B cell (primary cell): ENCODE measurements around the gene LRP1. TPM values are rescaled to one million over a fixed set of nuclear protein-coding genes. Genes with fewer than 3 reads are reported as not detected.

ENCODE experiments used
- ATAC-seq: fragments of 200-7000 bp; cut with Tn5 transposase; one replicate; pipeline ENCODE4 v1.10.0; 2021; ENCODE audit warnings: low read depth, mild to moderate bottlenecking, moderate number of reproducible peaks, moderate library complexity
- CTCF ChIA-PET: fragments of 350-600 bp; sonication (Branson Sonifier 250); formaldehyde crosslinking; loops from one replicate; lab custom pipeline; 2021; ENCODE audit warnings: antibody characterized with exemption, inconsistent platforms; lab: Charles Lee
- POLR2A ChIA-PET: fragments of 350-600 bp; sonication (Branson Sonifier 250); formaldehyde crosslinking; loops from one replicate; lab custom pipeline; 2021; ENCODE audit warnings: antibody characterized with exemption; lab: Charles Lee
- DNase-seq: peaks from one replicate; pipeline ENCODE4 v3.0.0; 2013
- H2AFZ ChIP-seq: 2 replicates; pipeline ENCODE4 v1.6.1; 2012; ENCODE audit warnings: mild to moderate bottlenecking, low read depth, low read length; ENCODE audit not compliant: insufficient read depth, poor library complexity, severe bottlenecking
- H3K27ac ChIP-seq, 2 donors: 1 replicate in 1 of 2; 2 replicates in 1 of 2; pipeline ENCODE4 v1.5.1; 2012 to 2013; ENCODE audit warnings: low read length in 2 of 2, mild to moderate bottlenecking in 2 of 2, moderate library complexity in 1 of 2
- H3K27me3 ChIP-seq, 4 experiments: fragments of 200-600 bp in 1 of 4; sonication (generic) in 1 of 4; replicated peaks in 1 of 4; 1 replicate in 2 of 4; 2 replicates in 2 of 4; pipeline versions ENCODE4 v1.6.1 to v1.7.0; 2013 to 2016; ENCODE audit warnings: low read length in 3 of 4, mild to moderate bottlenecking in 2 of 4, mixed read lengths in 1 of 4, moderate library complexity in 1 of 4; ENCODE audit not compliant: insufficient read depth in 4 of 4, control insufficient read depth in 3 of 4; ENCODE audit errors: control extremely low read depth in 1 of 4
- H3K36me3 ChIP-seq, 2 experiments: replicated peaks in 1 of 2; 1 replicate in 1 of 2; 2 replicates in 1 of 2; pipeline versions ENCODE4 v1.6.1 to v1.7.1; 2013; ENCODE audit warnings: low read length in 1 of 2; ENCODE audit not compliant: insufficient read depth in 2 of 2, control insufficient read depth in 1 of 2; ENCODE audit errors: control extremely low read depth in 1 of 2, extremely low read depth in 1 of 2
- H3K4me1 ChIP-seq, 2 donors: fragments of 200-600 bp in 1 of 2; sonication (generic) in 1 of 2; 1 replicate in 1 of 2; 2 replicates in 1 of 2; pipeline versions ENCODE4 v1.5.1 to v1.6.1; 2013 to 2017; ENCODE audit warnings: low read length in 2 of 2; ENCODE audit not compliant: control insufficient read depth in 2 of 2, insufficient read depth in 2 of 2
- H3K4me2 ChIP-seq: replicated peaks from 2 replicates; pipeline ENCODE3; 2012; ENCODE audit warnings: mild to moderate bottlenecking, low read depth, low read length; ENCODE audit not compliant: poor library complexity, severe bottlenecking
- H3K4me3 ChIP-seq, 5 experiments: fragments of 200-600 bp in 1 of 5; sonication (generic) in 1 of 5; 1 replicate in 3 of 5; 2 replicates in 2 of 5; pipeline versions ENCODE4 v1.5.1 to v1.7.0; 2011 to 2016; ENCODE audit warnings: low read length in 4 of 5, mild to moderate bottlenecking in 4 of 5, low read depth in 2 of 5, control low read depth in 1 of 5, moderate library complexity in 1 of 5; ENCODE audit not compliant: insufficient read depth in 1 of 5; ENCODE audit errors: control extremely low read depth in 1 of 5, extremely low read depth in 1 of 5
- H3K79me2 ChIP-seq: fragments of 200-600 bp; sonication (generic); one replicate; pipeline ENCODE4 v1.6.0; 2016; ENCODE audit warnings: low read length; ENCODE audit not compliant: control insufficient read depth, insufficient read depth
- H3K9ac ChIP-seq: fragments of 200-600 bp; sonication (generic); 2 replicates; pipeline ENCODE4 v1.6.1; 2017; ENCODE audit warnings: mild to moderate bottlenecking, low read length, moderate library complexity
- H3K9me3 ChIP-seq, 3 donors: one replicate each; pipeline versions ENCODE4 v1.6.1 to v1.7.1; 2013; ENCODE audit warnings: low read length in 2 of 3; ENCODE audit not compliant: control insufficient read depth in 2 of 3, insufficient read depth in 1 of 3; ENCODE audit errors: control extremely low read depth in 1 of 3
- H4K20me1 ChIP-seq: 2 replicates; pipeline ENCODE4 v1.6.0; 2012; ENCODE audit warnings: mild to moderate bottlenecking, low read length; ENCODE audit not compliant: insufficient read depth, control insufficient read depth, poor library complexity, severe bottlenecking
- H3K27ac Mint-ChIP-seq: one replicate; pipeline ENCODE4 v1.8.0; 2021; ENCODE audit warnings: mixed read lengths
- H3K27me3 Mint-ChIP-seq: one replicate; pipeline ENCODE4 v1.8.0; 2021; ENCODE audit warnings: mixed read lengths
- H3K4me1 Mint-ChIP-seq: one replicate; pipeline ENCODE4 v1.8.0; 2021; ENCODE audit warnings: mixed read lengths
- H3K4me3 Mint-ChIP-seq: one replicate; pipeline ENCODE4 v1.8.0; 2021; ENCODE audit warnings: mixed read lengths
- H3K9me3 Mint-ChIP-seq: one replicate; pipeline ENCODE4 v1.8.0; 2022; ENCODE audit warnings: mixed read lengths; ENCODE audit not compliant: insufficient read depth
- EZH2 ChIP-seq: IDR thresholded peaks from 2 replicates; pipeline ENCODE4 v1.6.1; 2012; ENCODE audit warnings: borderline replicate concordance, low read depth, mild to moderate bottlenecking, moderate library complexity, low read length; ENCODE audit not compliant: insufficient read depth, poor library complexity, severe bottlenecking
- WGBS: methylation state at CpG from one replicate; pipeline ENCODE4 v1.1.5; 2013; ENCODE audit warnings: missing lambda C conversion rate; ENCODE audit not compliant: insufficient coverage; 5-methylcytosine and 5-hydroxymethylcytosine counted together
- intact Hi-C: fragments of 100-400 bp; cut with micrococcal nuclease; formaldehyde crosslinking; loops from one replicate; pipeline ENCODE4 v1.10.0; 2022
- polyA plus RNA-seq: library from polyadenylated mRNA; depleted of rRNA; stranded (reverse); fragments of >200 nt; gene quantifications from 2 replicates; pipeline ENCODE4 v1.2.3, GENCODE V29; 2012
- total RNA-seq, 2 donors: library from RNA; stranded (reverse); fragments of 120-200 nt in 1 of 2; gene quantifications; 1 replicate in 1 of 2; 2 replicates in 1 of 2; pipeline versions ENCODE4 v1.2.3 to v1.2.4, GENCODE V29; 2013 to 2022
- TF ChIP-seq, protein P1 (sequence below): fragments of 200-600 bp; IDR thresholded peaks from one replicate; pipeline ENCODE4 v1.8.0; 2022; ENCODE audit warnings: antibody characterized with exemption, mild to moderate bottlenecking

The LRP1 gene
- total and polyA plus RNA-seq, 2 donors (not counting 1 experiment from before 2014, with no cell fraction given), result 2.0 to 4.1 TPM

DNA sequence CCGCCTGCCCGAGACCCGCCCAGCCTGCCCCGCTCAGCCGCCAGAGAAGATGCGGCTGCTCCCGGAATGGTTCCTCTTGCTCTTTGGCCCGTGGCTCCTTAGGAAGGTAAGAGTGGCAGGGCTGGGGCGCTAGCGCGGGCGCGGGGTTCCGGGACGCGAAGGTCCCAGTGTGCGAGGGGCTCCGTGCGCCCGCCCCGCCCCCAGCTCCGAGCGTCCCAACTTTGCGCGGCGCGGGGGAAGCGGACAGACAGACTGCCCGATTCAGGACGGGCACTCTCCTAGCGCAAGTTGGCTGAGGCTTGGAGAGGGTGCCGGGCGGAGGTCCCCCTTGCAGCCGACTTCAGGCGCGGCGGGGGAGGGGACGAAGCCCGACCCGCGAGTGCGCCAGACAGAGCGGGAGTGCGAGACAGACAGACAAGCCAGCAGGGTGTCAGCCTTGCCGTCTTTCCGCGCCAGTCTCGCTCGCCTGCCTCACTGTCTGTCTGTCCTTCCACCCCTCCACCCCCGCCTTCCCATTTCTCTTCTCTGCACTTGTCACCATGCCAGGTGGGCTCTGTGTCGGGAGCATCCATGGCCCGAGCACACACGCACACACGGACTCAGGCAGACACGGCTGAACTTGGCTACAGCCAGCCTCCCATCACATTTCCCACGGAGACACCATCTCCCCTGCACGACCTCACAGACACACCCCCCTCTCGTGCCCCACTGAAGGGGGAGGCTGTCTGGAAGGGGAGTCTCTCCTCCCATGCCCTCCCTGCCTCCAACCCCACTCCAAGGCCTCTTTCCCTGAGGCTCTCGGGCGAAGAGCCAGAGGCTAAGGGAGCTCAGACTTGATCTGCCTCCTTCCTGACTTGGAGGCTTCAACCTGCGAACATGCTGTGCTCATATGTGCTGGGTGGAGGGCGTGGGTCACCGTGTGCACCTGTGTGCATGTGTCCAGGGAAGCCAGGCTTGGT lies 88.9 kb downstream of the LRP1 start:
- peak overlapping the region; percentile 94 for H3K4me2 ChIP-seq
- DNase-seq, result peak; percentile 67
- peaks cover 0 to 90% (median 46%) of the 10 kb centered on the region in 4 experiments for H3K27me3 ChIP-seq
- ChIA-PET CTCF (interaction anchor here (8.8 kb wide), 1 partner anchor 19 kb away, joined by 838 read pairs; the partner anchor contains the start of genes SHMT2 and STAC3), POLR2A (interaction anchor here (3.3 to 5.6 kb wide), 2 partner anchors 11 to 23 kb away, joined by 28 to 110 read pairs; partner anchors contain the start of gene SHMT2)
- intact Hi-C loops, result loop anchor here (1.0 kb wide), 2 partner anchors 8 to 12 kb away; partner anchors contain the start of gene SHMT2
- peak overlapping the region in 4 of 5 experiments; percentile 44 to 59 (median 54) for H3K4me3 ChIP-seq
- peaks cover 20% of the 10 kb centered on the region for H4K20me1 ChIP-seq
- TF ChIP-seq, protein P1, sequence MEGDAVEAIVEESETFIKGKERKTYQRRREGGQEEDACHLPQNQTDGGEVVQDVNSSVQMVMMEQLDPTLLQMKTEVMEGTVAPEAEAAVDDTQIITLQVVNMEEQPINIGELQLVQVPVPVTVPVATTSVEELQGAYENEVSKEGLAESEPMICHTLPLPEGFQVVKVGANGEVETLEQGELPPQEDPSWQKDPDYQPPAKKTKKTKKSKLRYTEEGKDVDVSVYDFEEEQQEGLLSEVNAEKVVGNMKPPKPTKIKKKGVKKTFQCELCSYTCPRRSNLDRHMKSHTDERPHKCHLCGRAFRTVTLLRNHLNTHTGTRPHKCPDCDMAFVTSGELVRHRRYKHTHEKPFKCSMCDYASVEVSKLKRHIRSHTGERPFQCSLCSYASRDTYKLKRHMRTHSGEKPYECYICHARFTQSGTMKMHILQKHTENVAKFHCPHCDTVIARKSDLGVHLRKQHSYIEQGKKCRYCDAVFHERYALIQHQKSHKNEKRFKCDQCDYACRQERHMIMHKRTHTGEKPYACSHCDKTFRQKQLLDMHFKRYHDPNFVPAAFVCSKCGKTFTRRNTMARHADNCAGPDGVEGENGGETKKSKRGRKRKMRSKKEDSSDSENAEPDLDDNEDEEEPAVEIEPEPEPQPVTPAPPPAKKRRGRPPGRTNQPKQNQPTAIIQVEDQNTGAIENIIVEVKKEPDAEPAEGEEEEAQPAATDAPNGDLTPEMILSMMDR, result no peak
- TF ChIP-seq EZH2, result no peak
- no peaks in the 10 kb centered on the region for H3K36me3 ChIP-seq
- H3K9me3 ChIP-seq, result peaks cover 0 to 23% (median 0%) of the 10 kb centered on the region in 3 donors
- peaks cover 74 to 76% of the 10 kb centered on the region in 2 donors for H3K4me1 ChIP-seq
- 4% methylated on average over 60 of the region's 63 CpGs for WGBS
- H3K9ac ChIP-seq, result peak overlapping the region; percentile 67
- peak overlapping the region; percentile 32 for H2AFZ ChIP-seq
- no peaks in the 10 kb centered on the region for H3K79me2 ChIP-seq
- Mint-ChIP-seq H3K9me3 (no peaks in the 10 kb centered on the region), H3K27ac (peak overlapping the region; percentile 82), H3K4me3 (peak overlapping the region; percentile 88), H3K4me1 (peaks cover 74% of the 10 kb centered on the region), H3K27me3 (peaks cover 58% of the 10 kb centered on the region)
- no peak overlapping the region for H3K27ac ChIP-seq
- peak; percentile 2 for ATAC-seq
